HepG2 (cell line): ENCODE results near the gene ZNF764. TPM values are rescaled to one million over a fixed set of nuclear protein-coding genes. Genes with fewer than 3 reads are reported as not detected.

Experiments
- ATF6 ChIP-seq: sonication (generic); formaldehyde crosslinking; conservative IDR thresholded peaks from 2 replicates; pipeline ENCODE4 v1.4.0; 2020; ENCODE audit warnings: missing genetic modification reagents
- BCL3 ChIP-seq: sonication (generic); formaldehyde crosslinking; IDR thresholded peaks from 2 replicates; pipeline ENCODE4 v1.5.1; 2020; ENCODE audit warnings: mild to moderate bottlenecking, missing genetic modification reagents, moderate library complexity
- BRF2 ChIP-seq: sonication (generic); formaldehyde crosslinking; IDR thresholded peaks from 2 replicates; pipeline ENCODE4 v1.8.1; 2022; ENCODE audit warnings: mild to moderate bottlenecking, missing genetic modification reagents
- DPF2 ChIP-seq: sonication (generic); formaldehyde crosslinking; IDR thresholded peaks from 2 replicates; pipeline ENCODE4 v1.4.0; 2020; ENCODE audit warnings: mild to moderate bottlenecking, low read depth, missing genetic modification reagents, borderline replicate concordance
- ELF4 ChIP-seq: sonication (generic); formaldehyde crosslinking; IDR thresholded peaks from 2 replicates; pipeline ENCODE4 v1.5.0; 2020; ENCODE audit warnings: missing genetic modification reagents, mild to moderate bottlenecking, moderate library complexity, borderline replicate concordance
- FOXP1 ChIP-seq, 2 experiments: fragments of 450-650 bp in 1 of 2; IDR thresholded peaks; 2 replicates each; pipeline ENCODE4 v1.6.1; 2017 to 2018; ENCODE audit warnings: antibody characterized with exemption in 1 of 2
- GATAD2A ChIP-seq: IDR thresholded peaks from 2 replicates; pipeline ENCODE4 v1.6.1; 2016
- HDAC6 ChIP-seq: fragments of 200-600 bp; sonication (generic); IDR thresholded peaks from 2 replicates; pipeline ENCODE4 v1.7.0; 2017; ENCODE audit warnings: mild to moderate bottlenecking, antibody characterized with exemption, low read length, low read depth
- MED8 ChIP-seq: sonication (generic); formaldehyde crosslinking; IDR thresholded peaks from 2 replicates; pipeline ENCODE4 v1.8.1; 2023; ENCODE audit warnings: mild to moderate bottlenecking, missing genetic modification reagents; ENCODE audit not compliant: insufficient replicate concordance
- MTF2 ChIP-seq: sonication (generic); formaldehyde crosslinking; IDR thresholded peaks from 2 replicates; pipeline ENCODE4 v1.5.0; 2020; ENCODE audit warnings: missing genetic modification reagents, borderline replicate concordance
- NCOA1 ChIP-seq: sonication (generic); formaldehyde crosslinking; IDR thresholded peaks from 2 replicates; pipeline ENCODE4 v1.9.0; 2021; ENCODE audit warnings: missing genetic modification reagents
- NR2C2 ChIP-seq: sonication (generic); formaldehyde crosslinking; IDR thresholded peaks from 2 replicates; pipeline ENCODE4 v1.4.0; 2020; ENCODE audit warnings: missing genetic modification reagents, mild to moderate bottlenecking, moderate library complexity, borderline replicate concordance
- NR2F1 ChIP-seq, 2 experiments: fragments of 450-650 bp in 1 of 2; formaldehyde crosslinking in 1 of 2; IDR thresholded peaks; 2 replicates each; pipeline versions ENCODE4 v1.5.0 to v1.6.1; 2016 to 2020; ENCODE audit warnings: mild to moderate bottlenecking in 1 of 2, missing compliant biosample characterization in 1 of 2, missing genetic modification reagents in 1 of 2, moderate library complexity in 1 of 2
- PHF8 ChIP-seq: sonication (generic); formaldehyde crosslinking; IDR thresholded peaks from 2 replicates; pipeline ENCODE4 v1.5.0; 2020; ENCODE audit warnings: missing genetic modification reagents
- PITX1 ChIP-seq: sonication (generic); formaldehyde crosslinking; IDR thresholded peaks from 2 replicates; pipeline ENCODE4 v1.5.1; 2020; ENCODE audit warnings: mild to moderate bottlenecking, missing genetic modification reagents
- PREB ChIP-seq: sonication (generic); formaldehyde crosslinking; IDR thresholded peaks from 2 replicates; pipeline ENCODE4 v1.4.0; 2020; ENCODE audit warnings: missing genetic modification reagents
- SAFB2 ChIP-seq: sonication (generic); formaldehyde crosslinking; IDR thresholded peaks from 2 replicates; pipeline ENCODE4 v1.5.1; 2020; ENCODE audit warnings: missing genetic modification reagents, low read depth, mild to moderate bottlenecking, borderline replicate concordance
- TBX3 ChIP-seq: fragments of 450-650 bp; IDR thresholded peaks from 2 replicates; pipeline ENCODE4 v1.6.1; 2017; ENCODE audit warnings: antibody characterized with exemption, mild to moderate bottlenecking, inconsistent platforms, borderline replicate concordance
- YEATS4 ChIP-seq: sonication (generic); formaldehyde crosslinking; IDR thresholded peaks from 2 replicates; pipeline ENCODE4 v1.4.0; 2020; ENCODE audit warnings: missing genetic modification reagents, borderline replicate concordance
- ZFY ChIP-seq: sonication (generic); formaldehyde crosslinking; IDR thresholded peaks from 2 replicates; pipeline ENCODE4 v1.4.0; 2020; ENCODE audit warnings: missing genetic modification reagents
- ZNF101 ChIP-seq: sonication (generic); formaldehyde crosslinking; IDR thresholded peaks from 2 replicates; pipeline ENCODE4 v1.4.0; 2020; ENCODE audit warnings: mild to moderate bottlenecking, low read depth, missing genetic modification reagents, borderline replicate concordance
- ZNF136 ChIP-seq: sonication (generic); formaldehyde crosslinking; IDR thresholded peaks from 2 replicates; pipeline ENCODE4 v1.8.1; 2022; ENCODE audit warnings: low read depth, mild to moderate bottlenecking, moderate library complexity, missing genetic modification reagents
- ZNF484 ChIP-seq: sonication (generic); formaldehyde crosslinking; IDR thresholded peaks from 2 replicates; pipeline ENCODE4 v1.5.1; 2020; ENCODE audit warnings: mild to moderate bottlenecking, low read depth, missing genetic modification reagents, borderline replicate concordance
- polyA plus RNA-seq, 8 experiments: library from polyadenylated mRNA; depleted of rRNA in 3 of 8; stranded (reverse) in 7 of 8; unstranded in 1 of 8; fragments of >200 nt; fragmentation: Illumina TruSeq in 4 of 8; extraction: Trizol in 4 of 8; gene quantifications; 2 replicates each; pipeline versions ENCODE4 v1.2.1 to v1.2.3, GENCODE V29; 2011 to 2016; ENCODE audit warnings: low read depth in 4 of 8, missing spikeins in 1 of 8, mixed read lengths in 1 of 8; ENCODE audit not compliant: insufficient read depth in 1 of 8
- total RNA-seq, 5 experiments: library from RNA; depleted of rRNA; stranded (reverse); fragments of >200 nt; fragmentation: Illumina TruSeq; extraction: Trizol; gene quantifications; 2 replicates each; pipeline ENCODE4 v1.2.3, GENCODE V29; 2016; ENCODE audit warnings: low read depth in 1 of 5

ZNF764 gene
- total and polyA plus RNA-seq, 2 of the 13 experiments (the other 11 are each of a cell fraction or from before 2014, with no cell fraction given) = 4.1 to 9.1 TPM

GRCh38 chr16:30521873-30522641 lies 36.1 kb downstream of the ZNF764 start (continued):
- 0 out of 2 replicates have a peak, but pooled peaks have one; percentile 17 for TF ChIP-seq NCOA1 (CRISPR knock-in tag)
- TF ChIP-seq ZNF101 = no peak
- no peak; the same call in 1 of the 2 replicates for TF ChIP-seq DPF2 (CRISPR knock-in tag)
- TF ChIP-seq ZNF484 = no peak
- no peak for TF ChIP-seq ATF6 (CRISPR knock-in tag)
- no peak for TF ChIP-seq PHF8
- TF ChIP-seq MTF2 (CRISPR knock-in tag) = no peak
- 0 out of 2 replicates have a peak, but pooled peaks have one; percentile 62 for TF ChIP-seq BCL3 (CRISPR knock-in tag)
- TF ChIP-seq BRF2 (CRISPR knock-in tag) = no peak
- TF ChIP-seq SAFB2 (CRISPR knock-in tag) = no peak; the same call in 1 of the 2 replicates
- no peak for TF ChIP-seq HDAC6
- TF ChIP-seq PITX1 = peak; percentile 16; the same call in 1 of the 2 replicates
- peak; percentile 56; the same call in 1 of the 2 replicates for TF ChIP-seq YEATS4 (CRISPR knock-in tag)
- TF ChIP-seq FOXP1 (IDR thresholded peaks at IDR 0.05) = no peak
- peak; percentile 16; the same call in 1 of the 2 replicates for TF ChIP-seq FOXP1 (CRISPR knock-in tag; IDR thresholded peaks at IDR 0.05)
- TF ChIP-seq PREB (CRISPR knock-in tag) = no peak
- no peak for TF ChIP-seq ELF4 (CRISPR knock-in tag)
- peak; percentile 47; the same call in 1 of the 2 replicates for TF ChIP-seq GATAD2A
- TF ChIP-seq ZFY (CRISPR knock-in tag) = peak; percentile 52; the same call in 1 of the 2 replicates
- TF ChIP-seq MED8 (CRISPR knock-in tag) = no peak
- peak; percentile 43; the same call in 1 of the 2 replicates for TF ChIP-seq TBX3
- TF ChIP-seq NR2F1 (CRISPR knock-in tag; IDR thresholded peaks at IDR 0.05) = no peak; a peak in 1 of 4 replicates
- TF ChIP-seq ZNF136 (CRISPR knock-in tag) = no peak
- TF ChIP-seq NR2C2 (CRISPR knock-in tag) = no peak; the same call in 1 of the 2 replicates
